Vagina (tissue), 2 donors: ENCODE measurements around the gene DPY19L1.

Experiments
- POLR2A ChIP-seq, 2 donors: fragments of 450-650 bp; IDR thresholded peaks; one replicate each; pipeline ENCODE4 v1.6.1; 2017; ENCODE audit warnings: antibody characterized with exemption in 2 of 2, mild to moderate bottlenecking in 2 of 2, moderate library complexity in 2 of 2
- TF ChIP-seq, protein P1 (sequence below), 3 experiments: fragments of 450-650 bp in 2 of 3; fragments of 200-600 bp in 1 of 3; sonication (generic) in 1 of 3; IDR thresholded peaks; one replicate each; pipeline ENCODE4 v1.5.1; 2017 to 2019; ENCODE audit warnings: antibody characterized with exemption in 3 of 3, mild to moderate bottlenecking in 2 of 3, moderate library complexity in 2 of 3

GRCh38 chr7:35036361-35037171 lies 719 bp downstream of the DPY19L1 start:
- TF ChIP-seq, protein P1, sequence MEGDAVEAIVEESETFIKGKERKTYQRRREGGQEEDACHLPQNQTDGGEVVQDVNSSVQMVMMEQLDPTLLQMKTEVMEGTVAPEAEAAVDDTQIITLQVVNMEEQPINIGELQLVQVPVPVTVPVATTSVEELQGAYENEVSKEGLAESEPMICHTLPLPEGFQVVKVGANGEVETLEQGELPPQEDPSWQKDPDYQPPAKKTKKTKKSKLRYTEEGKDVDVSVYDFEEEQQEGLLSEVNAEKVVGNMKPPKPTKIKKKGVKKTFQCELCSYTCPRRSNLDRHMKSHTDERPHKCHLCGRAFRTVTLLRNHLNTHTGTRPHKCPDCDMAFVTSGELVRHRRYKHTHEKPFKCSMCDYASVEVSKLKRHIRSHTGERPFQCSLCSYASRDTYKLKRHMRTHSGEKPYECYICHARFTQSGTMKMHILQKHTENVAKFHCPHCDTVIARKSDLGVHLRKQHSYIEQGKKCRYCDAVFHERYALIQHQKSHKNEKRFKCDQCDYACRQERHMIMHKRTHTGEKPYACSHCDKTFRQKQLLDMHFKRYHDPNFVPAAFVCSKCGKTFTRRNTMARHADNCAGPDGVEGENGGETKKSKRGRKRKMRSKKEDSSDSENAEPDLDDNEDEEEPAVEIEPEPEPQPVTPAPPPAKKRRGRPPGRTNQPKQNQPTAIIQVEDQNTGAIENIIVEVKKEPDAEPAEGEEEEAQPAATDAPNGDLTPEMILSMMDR (IDR thresholded peaks at IDR 0.05): no peak
- TF ChIP-seq POLR2A (IDR thresholded peaks at IDR 0.05): no peak
